K562 (cell line): Measurements from ENCODE around the gene CENPN. TPM values are rescaled to one million over a fixed set of nuclear protein-coding genes. Genes with fewer than 3 reads are reported as not detected.

Experiments
- ATAC-seq: fragments of 200-7000 bp; cut with Tn5 transposase; 3 replicates; pipeline ENCODE4 v1.9.1; 2020; ENCODE audit warnings: moderate library complexity
- BruUV-seq: library from RNA; stranded (reverse); fragments of 400-500 nt; replicated peaks from 2 replicates; lab custom pipeline; 2021; lab: Mats Ljungman, UMichigan
- CTCF ChIA-PET: fragments of 300-600 bp; formaldehyde crosslinking; extraction: SDS; loops from one replicate; lab custom pipeline; 2021; ENCODE audit warnings: low intra/inter-chr PET ratio; lab: Yijun Ruan, JAX
- POLR2A ChIA-PET: fragments of 300-600, 350-650 bp; sonication (Branson Sonifier 250); formaldehyde crosslinking; extraction: SDS; loops from one replicate; lab custom pipeline; 2021; ENCODE audit warnings: antibody characterized with exemption, inconsistent platforms; lab: Yijun Ruan, JAX
- DNase-seq, 4 experiments: peaks; one replicate each; pipeline versions ENCODE4 v3.0.0 to v3.0.0-alpha.2; 2011 to 2018; ENCODE audit warnings: low spot score in 3 of 4, mixed read lengths in 3 of 4; ENCODE audit errors: extremely low read depth in 1 of 4
- FAIRE-seq: peaks from 2 replicates; lab custom pipeline; 2011; peaks lifted over from hg19 to GRCh38; lab: Jason Lieb, UNC
- H2AFZ ChIP-seq: 2 replicates; pipeline ENCODE4 v1.6.0; 2011; ENCODE audit warnings: low read depth, low read length, control low read depth, inconsistent platforms
- H3K27ac ChIP-seq: fragments of 200-600 bp; 3 replicates; pipeline ENCODE4 v1.8.0; 2011; ENCODE audit warnings: low read depth, mild to moderate bottlenecking, control low read depth, inconsistent platforms, low read length, moderate library complexity, mixed read lengths; ENCODE audit errors: extremely low read depth
- H3K27me3 ChIP-seq, 2 experiments: fragments of 300-600 bp in 1 of 2; 2 replicates in 1 of 2; 3 replicates in 1 of 2; pipeline versions ENCODE4 v1.6.0 to v1.8.0; 2011; ENCODE audit warnings: inconsistent platforms in 2 of 2, low read length in 2 of 2, mild to moderate bottlenecking in 1 of 2, mixed read lengths in 1 of 2, moderate library complexity in 1 of 2; ENCODE audit not compliant: control insufficient read depth in 2 of 2, insufficient read depth in 2 of 2
- H3K36me3 ChIP-seq: fragments of 300-600 bp; 3 replicates; pipeline ENCODE4 v1.8.0; 2011; ENCODE audit warnings: mild to moderate bottlenecking, low read length, inconsistent platforms; ENCODE audit not compliant: control insufficient read depth, insufficient read depth
- H3K4me1 ChIP-seq, 2 experiments: fragments of 200-600 bp in 1 of 2; replicated peaks in 1 of 2; 2 replicates in 1 of 2; 3 replicates in 1 of 2; pipeline versions ENCODE4 v1.5.1 to v1.8.0; 2011; ENCODE audit warnings: inconsistent platforms in 2 of 2, low read length in 2 of 2, mild to moderate bottlenecking in 1 of 2, mixed read lengths in 1 of 2, moderate library complexity in 1 of 2; ENCODE audit not compliant: control insufficient read depth in 2 of 2, insufficient read depth in 2 of 2
- H3K4me2 ChIP-seq: 2 replicates; pipeline ENCODE4 v1.6.1; 2011; ENCODE audit warnings: low read length, control low read depth, inconsistent platforms, mixed read lengths; ENCODE audit not compliant: insufficient read depth
- H3K4me3 ChIP-seq: fragments of 200-600 bp; sonication (generic), shearing (Covaris generic); 2 replicates; pipeline ENCODE4 v1.5.1; 2016; ENCODE audit warnings: control low read depth, inconsistent platforms
- H3K79me2 ChIP-seq: fragments of 200-600 bp; 3 replicates; pipeline ENCODE4 v1.8.0; 2011; ENCODE audit warnings: low read length, inconsistent platforms; ENCODE audit not compliant: control insufficient read depth, insufficient read depth
- H3K9ac ChIP-seq, 2 experiments: 2 replicates each; pipeline versions ENCODE4 v1.6.0 to v1.6.1; 2011; ENCODE audit warnings: low read depth in 2 of 2, low read length in 2 of 2, control low read depth in 1 of 2, inconsistent platforms in 1 of 2, mild to moderate bottlenecking in 1 of 2, mixed read lengths in 1 of 2; ENCODE audit not compliant: insufficient read depth in 1 of 2
- H3K9me1 ChIP-seq: one replicate; pipeline ENCODE4 v1.6.0; 2011; ENCODE audit warnings: inconsistent platforms, mild to moderate bottlenecking, low read length, moderate library complexity; ENCODE audit not compliant: control insufficient read depth, insufficient read depth
- H3K9me3 ChIP-seq: replicated peaks from 2 replicates; pipeline ENCODE4 v1.5.1; 2011; ENCODE audit warnings: low read depth, low read length, inconsistent platforms; ENCODE audit not compliant: control insufficient read depth, insufficient read depth
- H4K20me1 ChIP-seq: replicated peaks from 2 replicates; pipeline ENCODE4 v1.6.1; 2011; ENCODE audit warnings: low read length, inconsistent platforms, mixed read lengths; ENCODE audit not compliant: control insufficient read depth, insufficient read depth
- DDX20 ChIP-seq: fragments of 450-650 bp; IDR thresholded peaks from 2 replicates; pipeline ENCODE4 v1.6.1; 2016; ENCODE audit warnings: missing genetic modification characterization, low read depth, mild to moderate bottlenecking, missing compliant biosample characterization, moderate library complexity
- EP300 ChIP-seq: IDR thresholded peaks from 2 replicates; pipeline ENCODE4 v1.6.1; 2012; ENCODE audit warnings: low read length, improper control_type of control experiment
- LCOR ChIP-seq: sonication (generic); formaldehyde crosslinking; IDR thresholded peaks from 2 replicates; pipeline ENCODE4 v1.8.0; 2022; ENCODE audit warnings: mild to moderate bottlenecking, missing genetic modification reagents
- NR3C1 ChIP-seq: sonication (generic); formaldehyde crosslinking; IDR thresholded peaks from 2 replicates; pipeline ENCODE4 v1.8.1; 2022; ENCODE audit warnings: missing genetic modification reagents
- PHB2 ChIP-seq: fragments of 450-650 bp; IDR thresholded peaks from 2 replicates; pipeline ENCODE4 v1.6.1; 2017; ENCODE audit warnings: low read depth
- SNRNP70 ChIP-seq: fragments of 200-400 bp; formaldehyde crosslinking; optimal IDR thresholded peaks from 2 replicates; pipeline ENCODE3; 2017; ENCODE audit warnings: low read depth, low read length
- TCF7L2 ChIP-seq: fragments of 150-350 bp; IDR thresholded peaks from 2 replicates; pipeline ENCODE4 v1.6.1; 2016; ENCODE audit warnings: low read depth, mild to moderate bottlenecking, low read length, moderate library complexity
- ZNF133 ChIP-seq: fragments of 250-450 bp; sonication (Bioruptor Pico); IDR thresholded peaks from 2 replicates; pipeline ENCODE4 v1.4.0; 2020; ENCODE audit warnings: mild to moderate bottlenecking
- WGBS: fragments of 100-300 bp; shearing (Covaris generic); methylation state at CpG from one replicate; pipeline ENCODE4 v1.1.6; 2016; ENCODE audit warnings: low coverage, mixed read lengths; ENCODE audit not compliant: insufficient coverage; ENCODE audit errors: missing lambda C conversion rate; 5-methylcytosine and 5-hydroxymethylcytosine counted together
- in situ Hi-C: fragments of 300-500 bp; cut with MboI; formaldehyde crosslinking; loops from 4 replicates; pipeline ENCODE4 v1.15.0; 2018; ENCODE audit warnings: inconsistent platforms, mixed read lengths
- intact Hi-C: fragments of 100-400 bp; cut with micrococcal nuclease; formaldehyde crosslinking; loops from 2 replicates; pipeline ENCODE4 v1.14.2; 2022
- polyA plus RNA-seq, 8 experiments: library from polyadenylated mRNA; depleted of rRNA in 4 of 8; stranded (reverse) in 5 of 8; unstranded in 3 of 8; fragments of >200 nt; fragmentation: Nextera tagmentation in 2 of 8; fragmentation: Illumina TruSeq in 1 of 8; extraction: Ambion mirVana in 2 of 8; extraction: Trizol in 1 of 8; gene quantifications; 2 replicates each; pipeline versions ENCODE4 v1.2.1 to v1.2.3, GENCODE V29; 2011 to 2014; ENCODE audit warnings: inconsistent platforms in 1 of 8, missing spikeins in 1 of 8
- total RNA-seq, 7 experiments: library from RNA; depleted of rRNA in 6 of 7; stranded (reverse); fragments of >200 nt in 6 of 7; fragmentation: Illumina TruSeq in 2 of 7; extraction: Trizol in 2 of 7; gene quantifications; 2 replicates each; pipeline versions ENCODE4 v1.2.1 to v1.2.3, GENCODE V29; 2011 to 2021; ENCODE audit warnings: low replicate concordance in 1 of 7
- TF ChIP-seq, protein P1 (sequence below): IDR thresholded peaks from 2 replicates; pipeline ENCODE4 v1.6.1; 2014; ENCODE audit warnings: antibody characterized with exemption
- TF ChIP-seq, protein P2 (sequence below): sonication (generic); formaldehyde crosslinking; IDR thresholded peaks from 2 replicates; pipeline ENCODE4 v1.4.0; 2020; ENCODE audit warnings: mild to moderate bottlenecking, missing genetic modification reagents
- TF ChIP-seq, protein P3 (sequence below): sonication (generic); formaldehyde crosslinking; IDR thresholded peaks from 2 replicates; pipeline ENCODE4 v1.8.0; 2023; ENCODE audit warnings: mild to moderate bottlenecking, missing genetic modification reagents

CENPN gene
- total and polyA plus RNA-seq, 9 of the 15 experiments (the other 6 are each of a cell fraction or from before 2014, with no cell fraction given) = 92.3 to 384 (median 140) TPM

DNA sequence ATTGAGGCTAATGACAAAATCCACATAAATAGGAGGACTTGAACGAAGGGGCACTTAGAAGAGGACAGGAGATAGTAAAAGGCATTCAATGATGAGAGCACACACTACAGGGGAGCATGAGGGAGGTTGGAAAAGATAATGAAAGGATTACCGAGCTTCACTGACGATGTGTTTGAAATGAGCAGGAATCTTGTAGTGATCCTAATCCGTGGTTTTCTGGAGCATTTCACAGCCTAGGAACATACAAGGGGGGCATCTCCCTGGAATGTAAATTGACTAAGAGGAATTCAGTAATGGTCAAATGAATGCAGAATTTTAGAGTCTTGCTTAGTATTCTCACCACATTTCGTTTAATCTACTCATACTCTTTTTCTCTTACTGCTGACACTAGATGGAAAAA, 33.8 kb downstream of the CENPN start (continued):
- TF ChIP-seq, protein P1, sequence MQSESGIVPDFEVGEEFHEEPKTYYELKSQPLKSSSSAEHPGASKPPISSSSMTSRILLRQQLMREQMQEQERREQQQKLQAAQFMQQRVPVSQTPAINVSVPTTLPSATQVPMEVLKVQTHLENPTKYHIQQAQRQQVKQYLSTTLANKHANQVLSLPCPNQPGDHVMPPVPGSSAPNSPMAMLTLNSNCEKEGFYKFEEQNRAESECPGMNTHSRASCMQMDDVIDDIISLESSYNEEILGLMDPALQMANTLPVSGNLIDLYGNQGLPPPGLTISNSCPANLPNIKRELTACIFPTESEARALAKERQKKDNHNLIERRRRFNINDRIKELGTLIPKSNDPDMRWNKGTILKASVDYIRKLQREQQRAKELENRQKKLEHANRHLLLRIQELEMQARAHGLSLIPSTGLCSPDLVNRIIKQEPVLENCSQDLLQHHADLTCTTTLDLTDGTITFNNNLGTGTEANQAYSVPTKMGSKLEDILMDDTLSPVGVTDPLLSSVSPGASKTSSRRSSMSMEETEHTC = no peak
- TF ChIP-seq EP300 = no peak
- TF ChIP-seq, protein P2, sequence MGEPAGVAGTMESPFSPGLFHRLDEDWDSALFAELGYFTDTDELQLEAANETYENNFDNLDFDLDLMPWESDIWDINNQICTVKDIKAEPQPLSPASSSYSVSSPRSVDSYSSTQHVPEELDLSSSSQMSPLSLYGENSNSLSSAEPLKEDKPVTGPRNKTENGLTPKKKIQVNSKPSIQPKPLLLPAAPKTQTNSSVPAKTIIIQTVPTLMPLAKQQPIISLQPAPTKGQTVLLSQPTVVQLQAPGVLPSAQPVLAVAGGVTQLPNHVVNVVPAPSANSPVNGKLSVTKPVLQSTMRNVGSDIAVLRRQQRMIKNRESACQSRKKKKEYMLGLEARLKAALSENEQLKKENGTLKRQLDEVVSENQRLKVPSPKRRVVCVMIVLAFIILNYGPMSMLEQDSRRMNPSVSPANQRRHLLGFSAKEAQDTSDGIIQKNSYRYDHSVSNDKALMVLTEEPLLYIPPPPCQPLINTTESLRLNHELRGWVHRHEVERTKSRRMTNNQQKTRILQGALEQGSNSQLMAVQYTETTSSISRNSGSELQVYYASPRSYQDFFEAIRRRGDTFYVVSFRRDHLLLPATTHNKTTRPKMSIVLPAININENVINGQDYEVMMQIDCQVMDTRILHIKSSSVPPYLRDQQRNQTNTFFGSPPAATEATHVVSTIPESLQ (CRISPR knock-in tag) = no peak
- no peak for TF ChIP-seq TCF7L2
- TF ChIP-seq DDX20 = no peak
- TF ChIP-seq LCOR (CRISPR knock-in tag) = no peak
- TF ChIP-seq SNRNP70 = no peak

DNA sequence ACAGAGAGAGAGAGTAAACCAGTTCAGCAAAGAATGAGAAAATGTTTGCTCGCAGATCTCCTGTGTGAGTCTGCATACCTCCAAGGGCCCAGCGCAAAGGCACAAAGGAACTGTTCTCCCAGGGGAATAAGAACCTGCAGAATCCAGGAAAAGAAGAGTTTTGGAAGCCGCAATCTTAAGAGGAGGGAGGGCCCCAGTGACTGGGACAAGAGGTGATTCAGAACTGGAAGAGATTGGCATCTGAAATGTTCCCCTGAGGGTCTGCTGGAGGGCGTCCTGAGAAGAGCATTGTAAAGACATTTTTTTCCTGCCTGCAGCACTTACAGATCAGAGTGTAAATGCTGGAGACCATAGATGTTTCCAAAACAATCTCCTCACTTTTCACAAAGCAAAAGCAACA, 34.7 kb downstream of the CENPN start:
- Histone ChIP-seq H3K9ac (no peak overlapping the region), H4K20me1 (no peaks in the 10 kb centered on the region; the same call in 1 of the 2 replicates), H3K4me1 (peaks cover 0 to 7% of the 10 kb centered on the region in 2 experiments; a peak in 4 of 5 replicates), H3K27ac (no peak overlapping the region), H3K79me2 (peaks cover 20% of the 10 kb centered on the region), H3K4me3 (no peak overlapping the region), H3K4me2 (no peak overlapping the region), H3K9me1 (no peaks in the 10 kb centered on the region), H3K9me3 (no peaks in the 10 kb centered on the region), H3K36me3 (peaks cover 81% of the 10 kb centered on the region), H3K27me3 (no peaks in the 10 kb centered on the region), H2AFZ (no peak overlapping the region)
- ATAC-seq (no peak), FAIRE-seq (no peak), DNase-seq (no peak)
- TF ChIP-seq ZNF133 = no peak
- no peak for TF ChIP-seq NR3C1 (CRISPR knock-in tag)
- TF ChIP-seq, protein P3, sequence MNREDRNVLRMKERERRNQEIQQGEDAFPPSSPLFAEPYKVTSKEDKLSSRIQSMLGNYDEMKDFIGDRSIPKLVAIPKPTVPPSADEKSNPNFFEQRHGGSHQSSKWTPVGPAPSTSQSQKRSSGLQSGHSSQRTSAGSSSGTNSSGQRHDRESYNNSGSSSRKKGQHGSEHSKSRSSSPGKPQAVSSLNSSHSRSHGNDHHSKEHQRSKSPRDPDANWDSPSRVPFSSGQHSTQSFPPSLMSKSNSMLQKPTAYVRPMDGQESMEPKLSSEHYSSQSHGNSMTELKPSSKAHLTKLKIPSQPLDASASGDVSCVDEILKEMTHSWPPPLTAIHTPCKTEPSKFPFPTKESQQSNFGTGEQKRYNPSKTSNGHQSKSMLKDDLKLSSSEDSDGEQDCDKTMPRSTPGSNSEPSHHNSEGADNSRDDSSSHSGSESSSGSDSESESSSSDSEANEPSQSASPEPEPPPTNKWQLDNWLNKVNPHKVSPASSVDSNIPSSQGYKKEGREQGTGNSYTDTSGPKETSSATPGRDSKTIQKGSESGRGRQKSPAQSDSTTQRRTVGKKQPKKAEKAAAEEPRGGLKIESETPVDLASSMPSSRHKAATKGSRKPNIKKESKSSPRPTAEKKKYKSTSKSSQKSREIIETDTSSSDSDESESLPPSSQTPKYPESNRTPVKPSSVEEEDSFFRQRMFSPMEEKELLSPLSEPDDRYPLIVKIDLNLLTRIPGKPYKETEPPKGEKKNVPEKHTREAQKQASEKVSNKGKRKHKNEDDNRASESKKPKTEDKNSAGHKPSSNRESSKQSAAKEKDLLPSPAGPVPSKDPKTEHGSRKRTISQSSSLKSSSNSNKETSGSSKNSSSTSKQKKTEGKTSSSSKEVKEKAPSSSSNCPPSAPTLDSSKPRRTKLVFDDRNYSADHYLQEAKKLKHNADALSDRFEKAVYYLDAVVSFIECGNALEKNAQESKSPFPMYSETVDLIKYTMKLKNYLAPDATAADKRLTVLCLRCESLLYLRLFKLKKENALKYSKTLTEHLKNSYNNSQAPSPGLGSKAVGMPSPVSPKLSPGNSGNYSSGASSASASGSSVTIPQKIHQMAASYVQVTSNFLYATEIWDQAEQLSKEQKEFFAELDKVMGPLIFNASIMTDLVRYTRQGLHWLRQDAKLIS (CRISPR knock-in tag) = no peak
- TF ChIP-seq PHB2 = no peak
- intact Hi-C loops = no loop called here
- in situ Hi-C loops = no loop called here
- POLR2A ChIA-PET = no interaction called here
- BruUV-seq = no TSS peak
- CTCF ChIA-PET = no interaction called here
- WGBS = 88% methylated on average over 4 of the region's 4 CpGs
